Endothelial cell (in vitro differentiated cells): Measurements from ENCODE around the gene C1orf105. TPM values are rescaled to one million over a fixed set of nuclear protein-coding genes. Genes with fewer than 3 reads are reported as not detected.

ENCODE experiments used
- DNase-seq: peaks from one replicate; pipeline ENCODE4 v3.0.0; 2021; ENCODE audit warnings: low spot score
- H3K27ac Mint-ChIP-seq: one replicate; pipeline ENCODE4 v1.8.0; 2021; ENCODE audit warnings: mixed read lengths, inconsistent platforms; ENCODE audit not compliant: unreplicated experiment
- H3K27me3 Mint-ChIP-seq: one replicate; pipeline ENCODE4 v1.8.0; 2021; ENCODE audit warnings: mild to moderate bottlenecking, moderate library complexity, mixed read lengths, inconsistent platforms; ENCODE audit not compliant: unreplicated experiment
- H3K36me3 Mint-ChIP-seq: one replicate; pipeline ENCODE4 v1.8.0; 2021; ENCODE audit warnings: mild to moderate bottlenecking, low read depth, mixed read lengths, inconsistent platforms; ENCODE audit not compliant: unreplicated experiment
- H3K4me1 Mint-ChIP-seq: one replicate; pipeline ENCODE4 v1.8.0; 2021; ENCODE audit warnings: mild to moderate bottlenecking, mixed read lengths, inconsistent platforms; ENCODE audit not compliant: unreplicated experiment
- H3K4me3 Mint-ChIP-seq: one replicate; pipeline ENCODE4 v1.8.0; 2021; ENCODE audit warnings: mild to moderate bottlenecking, mixed read lengths, inconsistent platforms; ENCODE audit not compliant: unreplicated experiment
- H3K9me3 Mint-ChIP-seq: one replicate; pipeline ENCODE4 v1.8.0; 2021; ENCODE audit warnings: mixed read lengths, inconsistent platforms; ENCODE audit not compliant: unreplicated experiment
- total RNA-seq: library from RNA; stranded (reverse); fragmentation: NEBNext Ultra II Directional; extraction: Animal tissue kit (Norgen Biotek cat#: 25700); gene quantifications from one replicate; pipeline ENCODE4 v1.2.1, GENCODE V29; 2021; ENCODE audit not compliant: unreplicated experiment
- TF ChIP-seq, protein P1 (sequence below): fragments of 200-600 bp; sonication (generic); IDR thresholded peaks from one replicate; pipeline ENCODE4 v1.5.0; 2021; ENCODE audit warnings: antibody characterized with exemption; ENCODE audit not compliant: unreplicated experiment

The C1orf105 gene
- total RNA-seq, 1 donor from 2014 or later: 0.85 TPM

DNA sequence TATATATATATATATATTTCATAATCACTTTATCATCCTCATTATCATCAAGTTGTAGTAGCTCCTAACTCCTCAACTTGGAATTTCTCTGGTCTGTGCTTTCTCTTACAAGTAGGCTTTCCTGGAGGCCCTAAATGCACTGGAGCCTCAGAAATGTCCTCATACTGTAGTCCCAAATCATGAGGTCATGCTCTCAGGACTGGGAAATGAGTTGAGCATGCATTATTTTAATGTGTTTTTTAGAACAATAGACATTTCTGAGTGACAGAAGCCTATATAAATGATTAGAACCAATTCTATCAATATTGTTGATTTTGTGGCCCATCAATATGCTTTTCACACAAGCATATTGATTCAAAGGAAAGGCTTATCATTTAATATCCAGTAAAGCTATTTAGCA lies 42.9 kb upstream of the C1orf105 start:
- Mint-ChIP-seq H3K9me3 (no peaks in the 10 kb centered on the region), H3K36me3 (no peaks in the 10 kb centered on the region), H3K27me3 (no peaks in the 10 kb centered on the region), H3K4me1 (peaks cover 22% of the 10 kb centered on the region), H3K27ac (no peak overlapping the region), H3K4me3 (no peak overlapping the region)
- TF ChIP-seq, protein P1, sequence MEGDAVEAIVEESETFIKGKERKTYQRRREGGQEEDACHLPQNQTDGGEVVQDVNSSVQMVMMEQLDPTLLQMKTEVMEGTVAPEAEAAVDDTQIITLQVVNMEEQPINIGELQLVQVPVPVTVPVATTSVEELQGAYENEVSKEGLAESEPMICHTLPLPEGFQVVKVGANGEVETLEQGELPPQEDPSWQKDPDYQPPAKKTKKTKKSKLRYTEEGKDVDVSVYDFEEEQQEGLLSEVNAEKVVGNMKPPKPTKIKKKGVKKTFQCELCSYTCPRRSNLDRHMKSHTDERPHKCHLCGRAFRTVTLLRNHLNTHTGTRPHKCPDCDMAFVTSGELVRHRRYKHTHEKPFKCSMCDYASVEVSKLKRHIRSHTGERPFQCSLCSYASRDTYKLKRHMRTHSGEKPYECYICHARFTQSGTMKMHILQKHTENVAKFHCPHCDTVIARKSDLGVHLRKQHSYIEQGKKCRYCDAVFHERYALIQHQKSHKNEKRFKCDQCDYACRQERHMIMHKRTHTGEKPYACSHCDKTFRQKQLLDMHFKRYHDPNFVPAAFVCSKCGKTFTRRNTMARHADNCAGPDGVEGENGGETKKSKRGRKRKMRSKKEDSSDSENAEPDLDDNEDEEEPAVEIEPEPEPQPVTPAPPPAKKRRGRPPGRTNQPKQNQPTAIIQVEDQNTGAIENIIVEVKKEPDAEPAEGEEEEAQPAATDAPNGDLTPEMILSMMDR: no peak
- no peak for DNase-seq

DNA sequence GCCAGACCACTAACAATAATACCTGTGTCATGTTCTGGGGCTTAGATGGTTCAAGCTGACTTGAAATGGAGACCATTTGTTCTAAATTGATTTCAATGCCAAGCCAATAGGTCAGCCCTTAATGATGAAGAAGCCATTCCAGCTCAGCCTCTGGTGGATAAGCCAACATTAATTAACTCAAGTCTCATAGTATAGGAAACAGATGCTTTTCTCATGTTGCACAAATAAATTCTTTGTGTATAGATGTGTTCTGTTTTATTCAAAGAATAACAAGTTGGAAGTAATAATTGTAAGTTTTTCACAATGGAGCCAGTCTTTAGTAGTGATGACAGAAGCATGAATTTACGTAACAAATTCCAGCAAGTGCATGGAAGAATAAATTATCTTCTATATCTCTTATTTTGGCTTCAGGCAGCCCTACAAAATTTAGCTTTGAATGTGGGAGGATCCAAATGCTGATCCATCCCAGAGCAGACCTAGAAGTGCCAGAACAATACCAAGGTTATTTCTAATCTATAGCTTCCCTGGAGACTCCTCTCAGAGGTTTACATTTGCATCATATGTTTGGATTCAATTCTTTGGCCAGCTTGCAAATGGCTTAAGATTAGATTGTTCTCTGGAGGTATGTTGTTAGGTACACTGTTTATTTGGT lies 42.2 kb upstream of the C1orf105 start:
- Mint-ChIP-seq H3K27me3 (no peaks in the 10 kb centered on the region), H3K9me3 (no peaks in the 10 kb centered on the region), H3K4me1 (peaks cover 28% of the 10 kb centered on the region), H3K36me3 (no peaks in the 10 kb centered on the region), H3K27ac (no peak overlapping the region), H3K4me3 (no peak overlapping the region)
- no peak for DNase-seq
- TF ChIP-seq, protein P1: no peak

DNA sequence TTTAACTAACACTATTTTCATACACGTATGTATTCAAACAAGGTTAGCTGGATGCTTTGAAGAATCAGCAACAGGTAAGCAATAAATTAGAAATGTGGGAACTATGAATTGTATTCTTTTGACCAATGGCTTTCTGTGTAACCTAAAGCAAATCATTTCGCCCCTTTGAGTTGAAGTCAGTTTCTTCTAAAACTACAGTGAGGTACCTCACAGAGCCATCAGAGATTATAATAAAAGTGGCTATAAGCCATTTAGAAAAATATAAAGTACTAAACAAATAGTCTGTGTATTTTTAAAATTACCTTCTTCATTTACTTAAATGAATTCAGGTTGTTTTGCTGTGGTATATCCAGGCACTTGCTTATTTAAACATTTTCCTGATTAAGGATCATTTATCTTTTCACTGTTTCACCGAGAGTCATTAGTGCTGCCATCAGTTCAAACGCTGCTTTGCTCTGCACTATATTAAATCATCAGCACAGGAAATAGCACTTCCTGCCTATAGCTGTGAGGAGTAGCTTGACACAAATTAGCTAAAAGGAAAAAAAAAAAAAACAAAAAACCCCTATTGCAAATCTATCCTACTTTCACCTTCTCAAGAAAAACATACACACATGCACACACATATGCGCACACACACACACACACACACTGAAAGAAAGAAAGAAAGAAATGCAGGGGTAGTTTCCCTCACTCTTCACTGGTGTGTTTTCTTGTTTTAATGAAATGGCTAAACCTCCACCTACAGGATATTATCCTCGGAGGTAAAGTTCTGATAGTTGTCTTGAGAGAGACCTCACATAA lies 39.8 kb upstream of the C1orf105 start:
- H3K27ac Mint-ChIP-seq: peak overlapping the region; percentile 92
- DNase-seq: no peak

DNA sequence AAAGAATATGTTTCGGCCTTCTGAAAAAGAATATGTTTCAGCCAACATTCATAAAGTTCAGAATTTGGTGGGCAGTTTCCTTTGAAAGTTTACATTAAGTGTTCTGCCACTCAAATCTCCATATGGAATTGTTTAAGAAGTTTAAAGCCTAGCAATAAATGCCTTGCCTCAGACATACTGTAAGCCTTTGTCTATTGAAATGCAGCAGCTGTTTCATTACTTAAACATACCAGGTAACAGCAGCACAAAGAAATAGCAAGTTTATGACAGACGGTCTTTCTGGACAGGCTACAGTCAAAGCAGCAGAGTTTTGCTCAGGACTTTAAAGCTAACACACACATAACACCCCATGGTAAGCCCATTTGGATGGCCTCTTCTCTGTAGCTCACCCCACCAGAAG lies 38.5 kb upstream of the C1orf105 start:
- Mint-ChIP-seq H3K27ac (peak overlapping the region; percentile 97), H3K36me3 (peaks cover 5% of the 10 kb centered on the region), H3K4me1 (peaks cover 44% of the 10 kb centered on the region), H3K27me3 (no peaks in the 10 kb centered on the region), H3K4me3 (no peak overlapping the region), H3K9me3 (no peaks in the 10 kb centered on the region)
- TF ChIP-seq, protein P1: no peak
- DNase-seq: no peak

More for the DNA sequence above, 39.8 kb upstream of the C1orf105 start:
- TF ChIP-seq, protein P1: no peak
- Mint-ChIP-seq H3K36me3 (peaks cover 5% of the 10 kb centered on the region), H3K4me3 (no peak overlapping the region), H3K4me1 (peaks cover 44% of the 10 kb centered on the region), H3K9me3 (no peaks in the 10 kb centered on the region), H3K27me3 (no peaks in the 10 kb centered on the region)

DNA sequence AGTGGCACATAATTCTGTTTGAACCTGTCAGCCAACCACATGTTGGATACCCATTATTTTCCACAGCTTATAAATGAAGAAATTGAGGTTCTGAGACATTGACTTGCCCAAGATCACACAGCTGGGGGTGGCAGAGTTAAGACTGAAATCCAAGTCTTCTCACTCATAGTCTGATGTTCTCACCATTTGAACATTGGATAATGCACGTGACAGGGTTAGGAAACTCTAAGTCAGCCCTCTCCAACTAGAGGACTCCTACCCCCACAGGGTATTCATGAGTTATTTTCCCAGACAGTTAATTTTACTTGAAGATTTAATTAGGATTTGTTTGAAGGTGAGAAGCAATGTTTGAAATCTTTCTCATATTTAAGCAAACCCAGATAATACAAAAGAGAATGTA lies 38.1 kb upstream of the C1orf105 start:
- TF ChIP-seq, protein P1: no peak
- Mint-ChIP-seq H3K9me3 (no peaks in the 10 kb centered on the region), H3K27me3 (no peaks in the 10 kb centered on the region), H3K27ac (peak overlapping the region; percentile 97), H3K4me3 (no peak overlapping the region), H3K4me1 (peaks cover 44% of the 10 kb centered on the region), H3K36me3 (peaks cover 5% of the 10 kb centered on the region)
- DNase-seq: no peak
